Kasumi-1 (cell line): Measurements from ENCODE around the gene KATNAL2.

ENCODE experiments used
- DNase-seq, 2 experiments: peaks; one replicate each; lab custom pipeline; 2025; lab: John Stamatoyannopoulos, UW

The KATNAL2 gene

GRCh38 chr18:47035156-47035671 lies 117.8 kb downstream of the KATNAL2 start, which contains the start of gene ELOA2:
TSS of gene ELOA2 (minus strand) at chr18:47035621. CDS start at chr18:47035264, 357 bp downstream.
- no peak for DNase-seq

GRCh38 chr18:47036298-47036874 lies 119.0 kb downstream of the KATNAL2 start:
- peak; percentile 46 to 71 for DNase-seq

- no peak for DNase-seq
These were observed 119.7 kb downstream of the KATNAL2 start for GRCh38 chr18:47036927-47037578.

GRCh38 chr18:47040982-47041381 lies 123.6 kb downstream of the KATNAL2 start:
- DNase-seq = no peak

- DNase-seq = peak; percentile 46 to 63
These were observed 133.1 kb downstream of the KATNAL2 start for GRCh38 chr18:47050468-47050867.

- DNase-seq = no peak
These were observed 137.0 kb downstream of the KATNAL2 start for GRCh38 chr18:47054369-47054768.

- DNase-seq = peak; percentile 90 to 92
These were observed 145.1 kb downstream of the KATNAL2 start for GRCh38 chr18:47062471-47062870.

- DNase-seq = no peak
These were observed 145.7 kb downstream of the KATNAL2 start for GRCh38 chr18:47063096-47063495.

- DNase-seq = no peak
These were observed 150.2 kb downstream of the KATNAL2 start for GRCh38 chr18:47067648-47068047.

- DNase-seq = no peak
These were observed 157.9 kb downstream of the KATNAL2 start for GRCh38 chr18:47075098-47075883.

- no peak for DNase-seq
These were observed 159.7 kb downstream of the KATNAL2 start for GRCh38 chr18:47077111-47077510.

GRCh38 chr18:47080872-47081271 lies 163.5 kb downstream of the KATNAL2 start:
- no peak for DNase-seq

GRCh38 chr18:47081578-47081977 lies 164.2 kb downstream of the KATNAL2 start:
- DNase-seq = no peak

- DNase-seq = no peak
These were observed 170.3 kb downstream of the KATNAL2 start for GRCh38 chr18:47087676-47088075.

GRCh38 chr18:47095810-47096209 lies 178.4 kb downstream of the KATNAL2 start:
- no peak for DNase-seq

GRCh38 chr18:47100212-47100831 lies 182.9 kb downstream of the KATNAL2 start:
- peak in 1 of 2 experiments; percentile 23 for DNase-seq

- no peak for DNase-seq
These were observed 191.0 kb downstream of the KATNAL2 start for GRCh38 chr18:47108373-47108772.

- no peak for DNase-seq
These were observed 191.6 kb downstream of the KATNAL2 start for GRCh38 chr18:47108998-47109405.

GRCh38 chr18:47109720-47110119 lies 192.3 kb downstream of the KATNAL2 start:
- no peak for DNase-seq

GRCh38 chr18:47110492-47111274 lies 193.3 kb downstream of the KATNAL2 start:
- no peak for DNase-seq

- DNase-seq = no peak
These were observed 196.6 kb downstream of the KATNAL2 start for GRCh38 chr18:47113796-47114540.
